ENCODE measurements around the gene ZNF25. TPM values are rescaled to one million over a fixed set of nuclear protein-coding genes. Genes with fewer than 3 reads are reported as not detected.

Gene ZNF25
- total RNA-seq, 1 experiment from 2014 or later: 0.44 TPM

DNA sequence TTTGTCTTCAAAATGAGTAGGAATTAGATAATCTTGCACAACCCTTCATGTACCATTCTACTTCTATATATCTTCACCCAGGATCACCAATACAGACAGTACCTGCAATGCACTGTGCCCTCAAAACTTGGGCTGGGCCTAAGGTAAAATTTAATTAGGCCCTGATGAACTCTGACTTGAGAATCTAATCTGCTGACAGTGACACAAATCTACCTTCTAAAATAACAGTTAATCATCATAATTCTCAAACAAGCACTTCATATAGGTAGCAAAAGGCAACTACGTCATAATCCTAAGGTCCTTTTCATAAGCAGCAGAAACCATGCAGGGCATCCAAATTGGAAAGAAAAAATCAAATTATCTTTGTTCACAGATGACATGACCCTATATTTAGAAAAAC, 4.1 kb downstream of the ZNF25 start:
- H3K27ac Mint-ChIP-seq: no peak overlapping the region
- ATAC-seq (no peak), DNase-seq (ENCODE audit: low spot score) (no peak)
- CTCF ChIA-PET: no interaction called here
- peaks cover 11% of the 10 kb centered on the region for H3K4me1 Mint-ChIP-seq
- H3K9me3 Mint-ChIP-seq: peaks cover 56% of the 10 kb centered on the region
- POLR2A ChIA-PET: no interaction called here
- no peaks in the 10 kb centered on the region; the same call in 1 of the 2 replicates for H3K27me3 Mint-ChIP-seq (ENCODE audit: low read depth)
- TF ChIP-seq, protein P1, sequence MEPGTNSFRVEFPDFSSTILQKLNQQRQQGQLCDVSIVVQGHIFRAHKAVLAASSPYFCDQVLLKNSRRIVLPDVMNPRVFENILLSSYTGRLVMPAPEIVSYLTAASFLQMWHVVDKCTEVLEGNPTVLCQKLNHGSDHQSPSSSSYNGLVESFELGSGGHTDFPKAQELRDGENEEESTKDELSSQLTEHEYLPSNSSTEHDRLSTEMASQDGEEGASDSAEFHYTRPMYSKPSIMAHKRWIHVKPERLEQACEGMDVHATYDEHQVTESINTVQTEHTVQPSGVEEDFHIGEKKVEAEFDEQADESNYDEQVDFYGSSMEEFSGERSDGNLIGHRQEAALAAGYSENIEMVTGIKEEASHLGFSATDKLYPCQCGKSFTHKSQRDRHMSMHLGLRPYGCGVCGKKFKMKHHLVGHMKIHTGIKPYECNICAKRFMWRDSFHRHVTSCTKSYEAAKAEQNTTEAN (CRISPR knock-in tag; IDR thresholded peaks at IDR 0.05): no peak
- TF ChIP-seq, protein P2, sequence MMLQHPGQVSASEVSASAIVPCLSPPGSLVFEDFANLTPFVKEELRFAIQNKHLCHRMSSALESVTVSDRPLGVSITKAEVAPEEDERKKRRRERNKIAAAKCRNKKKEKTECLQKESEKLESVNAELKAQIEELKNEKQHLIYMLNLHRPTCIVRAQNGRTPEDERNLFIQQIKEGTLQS (CRISPR knock-in tag; conservative IDR thresholded peaks at IDR 0.05): no peak
- TF ChIP-seq TEAD1 (CRISPR knock-in tag; IDR thresholded peaks at IDR 0.05): no peak
- TF ChIP-seq, protein P3, sequence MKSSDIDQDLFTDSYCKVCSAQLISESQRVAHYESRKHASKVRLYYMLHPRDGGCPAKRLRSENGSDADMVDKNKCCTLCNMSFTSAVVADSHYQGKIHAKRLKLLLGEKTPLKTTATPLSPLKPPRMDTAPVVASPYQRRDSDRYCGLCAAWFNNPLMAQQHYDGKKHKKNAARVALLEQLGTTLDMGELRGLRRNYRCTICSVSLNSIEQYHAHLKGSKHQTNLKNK (CRISPR knock-in tag; IDR thresholded peaks at IDR 0.05): no peak
- no peak for TF ChIP-seq TCF7 (CRISPR knock-in tag; IDR thresholded peaks at IDR 0.05; ENCODE audit: low read depth)
- no peak for TF ChIP-seq FOXP1 (CRISPR knock-in tag; IDR thresholded peaks at IDR 0.05; ENCODE audit: borderline replicate concordance)
- no peak for TF ChIP-seq TEAD4 (CRISPR knock-in tag; IDR thresholded peaks at IDR 0.05)
- no peak for TF ChIP-seq EMX1 (CRISPR knock-in tag; IDR thresholded peaks at IDR 0.05)
- TF ChIP-seq, protein P4, sequence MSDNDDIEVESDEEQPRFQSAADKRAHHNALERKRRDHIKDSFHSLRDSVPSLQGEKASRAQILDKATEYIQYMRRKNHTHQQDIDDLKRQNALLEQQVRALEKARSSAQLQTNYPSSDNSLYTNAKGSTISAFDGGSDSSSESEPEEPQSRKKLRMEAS (CRISPR knock-in tag; IDR thresholded peaks at IDR 0.05): no peak
- no peak for TF ChIP-seq STAT6 (CRISPR knock-in tag; conservative IDR thresholded peaks at IDR 0.05; ENCODE audit: low read depth)
- TF ChIP-seq, protein P5, sequence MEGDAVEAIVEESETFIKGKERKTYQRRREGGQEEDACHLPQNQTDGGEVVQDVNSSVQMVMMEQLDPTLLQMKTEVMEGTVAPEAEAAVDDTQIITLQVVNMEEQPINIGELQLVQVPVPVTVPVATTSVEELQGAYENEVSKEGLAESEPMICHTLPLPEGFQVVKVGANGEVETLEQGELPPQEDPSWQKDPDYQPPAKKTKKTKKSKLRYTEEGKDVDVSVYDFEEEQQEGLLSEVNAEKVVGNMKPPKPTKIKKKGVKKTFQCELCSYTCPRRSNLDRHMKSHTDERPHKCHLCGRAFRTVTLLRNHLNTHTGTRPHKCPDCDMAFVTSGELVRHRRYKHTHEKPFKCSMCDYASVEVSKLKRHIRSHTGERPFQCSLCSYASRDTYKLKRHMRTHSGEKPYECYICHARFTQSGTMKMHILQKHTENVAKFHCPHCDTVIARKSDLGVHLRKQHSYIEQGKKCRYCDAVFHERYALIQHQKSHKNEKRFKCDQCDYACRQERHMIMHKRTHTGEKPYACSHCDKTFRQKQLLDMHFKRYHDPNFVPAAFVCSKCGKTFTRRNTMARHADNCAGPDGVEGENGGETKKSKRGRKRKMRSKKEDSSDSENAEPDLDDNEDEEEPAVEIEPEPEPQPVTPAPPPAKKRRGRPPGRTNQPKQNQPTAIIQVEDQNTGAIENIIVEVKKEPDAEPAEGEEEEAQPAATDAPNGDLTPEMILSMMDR (IDR thresholded peaks at IDR 0.05): no peak
- no peak for TF ChIP-seq RORB (CRISPR knock-in tag; IDR thresholded peaks at IDR 0.05)
- TF ChIP-seq ZNF219 (CRISPR knock-in tag; IDR thresholded peaks at IDR 0.05; ENCODE audit: borderline replicate concordance): no peak
- no peak for TF ChIP-seq PREB (CRISPR knock-in tag; IDR thresholded peaks at IDR 0.05; ENCODE audit: borderline replicate concordance)
- peaks cover 49% of the 10 kb centered on the region for H3K36me3 Mint-ChIP-seq
- no peak overlapping the region for H3K4me3 Mint-ChIP-seq

- CTCF ChIA-PET: no interaction called here
- POLR2A ChIA-PET: no interaction called here
- H3K36me3 Mint-ChIP-seq: peaks cover 72% of the 10 kb centered on the region
- peaks cover 65% of the 10 kb centered on the region for H3K9me3 Mint-ChIP-seq
- H3K27me3 Mint-ChIP-seq (ENCODE audit: low read depth): peaks cover 6% of the 10 kb centered on the region; the same call in 1 of the 2 replicates
- H3K27ac Mint-ChIP-seq: no peak overlapping the region
- H3K4me1 Mint-ChIP-seq: no peaks in the 10 kb centered on the region
- H3K4me3 Mint-ChIP-seq: no peak overlapping the region
- DNase-seq (ENCODE audit: low spot score) (no peak), ATAC-seq (no peak)
- TF ChIP-seq, protein P6, sequence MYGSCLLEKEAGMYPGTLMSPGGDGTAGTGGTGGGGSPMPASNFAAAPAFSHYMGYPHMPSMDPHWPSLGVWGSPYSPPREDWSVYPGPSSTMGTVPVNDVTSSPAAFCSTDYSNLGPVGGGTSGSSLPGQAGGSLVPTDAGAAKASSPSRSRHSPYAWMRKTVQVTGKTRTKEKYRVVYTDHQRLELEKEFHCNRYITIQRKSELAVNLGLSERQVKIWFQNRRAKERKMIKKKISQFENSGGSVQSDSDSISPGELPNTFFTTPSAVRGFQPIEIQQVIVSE (CRISPR knock-in tag; IDR thresholded peaks at IDR 0.05; ENCODE audit: borderline replicate concordance): no peak
- TF ChIP-seq PREB (CRISPR knock-in tag; IDR thresholded peaks at IDR 0.05; ENCODE audit: borderline replicate concordance) (no peak), FOXJ3 (CRISPR knock-in tag; IDR thresholded peaks at IDR 0.05; ENCODE audit: borderline replicate concordance) (no peak), NR3C1 (CRISPR knock-in tag; conservative IDR thresholded peaks at IDR 0.05; ENCODE audit: low read depth) (no peak), TP53 (CRISPR knock-in tag; IDR thresholded peaks at IDR 0.05) (no peak), RORB (CRISPR knock-in tag; IDR thresholded peaks at IDR 0.05) (no peak), SMAD3 (CRISPR knock-in tag; IDR thresholded peaks at IDR 0.05; ENCODE audit: borderline replicate concordance) (no peak), TEAD1 (CRISPR knock-in tag; IDR thresholded peaks at IDR 0.05) (no peak), HMGA2 (CRISPR knock-in tag; IDR thresholded peaks at IDR 0.05) (no peak)
- TF ChIP-seq, protein P7, sequence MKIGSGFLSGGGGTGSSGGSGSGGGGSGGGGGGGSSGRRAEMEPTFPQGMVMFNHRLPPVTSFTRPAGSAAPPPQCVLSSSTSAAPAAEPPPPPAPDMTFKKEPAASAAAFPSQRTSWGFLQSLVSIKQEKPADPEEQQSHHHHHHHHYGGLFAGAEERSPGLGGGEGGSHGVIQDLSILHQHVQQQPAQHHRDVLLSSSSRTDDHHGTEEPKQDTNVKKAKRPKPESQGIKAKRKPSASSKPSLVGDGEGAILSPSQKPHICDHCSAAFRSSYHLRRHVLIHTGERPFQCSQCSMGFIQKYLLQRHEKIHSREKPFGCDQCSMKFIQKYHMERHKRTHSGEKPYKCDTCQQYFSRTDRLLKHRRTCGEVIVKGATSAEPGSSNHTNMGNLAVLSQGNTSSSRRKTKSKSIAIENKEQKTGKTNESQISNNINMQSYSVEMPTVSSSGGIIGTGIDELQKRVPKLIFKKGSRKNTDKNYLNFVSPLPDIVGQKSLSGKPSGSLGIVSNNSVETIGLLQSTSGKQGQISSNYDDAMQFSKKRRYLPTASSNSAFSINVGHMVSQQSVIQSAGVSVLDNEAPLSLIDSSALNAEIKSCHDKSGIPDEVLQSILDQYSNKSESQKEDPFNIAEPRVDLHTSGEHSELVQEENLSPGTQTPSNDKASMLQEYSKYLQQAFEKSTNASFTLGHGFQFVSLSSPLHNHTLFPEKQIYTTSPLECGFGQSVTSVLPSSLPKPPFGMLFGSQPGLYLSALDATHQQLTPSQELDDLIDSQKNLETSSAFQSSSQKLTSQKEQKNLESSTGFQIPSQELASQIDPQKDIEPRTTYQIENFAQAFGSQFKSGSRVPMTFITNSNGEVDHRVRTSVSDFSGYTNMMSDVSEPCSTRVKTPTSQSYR (CRISPR knock-in tag; IDR thresholded peaks at IDR 0.05): no peak
- TF ChIP-seq, protein P4 (CRISPR knock-in tag; IDR thresholded peaks at IDR 0.05): no peak
Measured at GRCh38 chr10:37965006-37965405, 11.4 kb downstream of the ZNF25 start.
